ENCODE results near the gene CNIH2. TPM values are rescaled to one million over a fixed set of nuclear protein-coding genes. Genes with fewer than 3 reads are reported as not detected.

CNIH2 gene
- total and polyA plus RNA-seq, 7 donors: 0.63 to 1.7 TPM; not detected in 5

- intact Hi-C loops (cut with DNase I): no loop called here
- no peaks in the 10 kb centered on the region for H3K9me3 ChIP-seq
- 24 to 47% methylated on average over 17 of the region's 17 CpGs for WGBS, 2 donors
- H3K4me3 ChIP-seq: no peak overlapping the region
- H3K36me3 ChIP-seq: no peaks in the 10 kb centered on the region
- no peak overlapping the region for H3K27ac ChIP-seq
- peaks cover 28 to 53% (median 49%) of the 10 kb centered on the region in 3 donors for H3K27me3 ChIP-seq
- DNase-seq: no peak
- H3K4me1 ChIP-seq: peaks cover 0 to 28% (median 24%) of the 10 kb centered on the region in 4 donors
- no peak for TF ChIP-seq CTCF (IDR thresholded peaks at IDR 0.05)
- no peak for TF ChIP-seq POLR2AphosphoS5 (IDR thresholded peaks at IDR 0.05)
- no peak for TF ChIP-seq EP300 (IDR thresholded peaks at IDR 0.05)
- no peak for TF ChIP-seq POLR2A (IDR thresholded peaks at IDR 0.05)
Observed at GRCh38 chr11:66292543-66293332, 14.8 kb downstream of the CNIH2 start.

GRCh38 chr11:66293352-66293751, 15.4 kb downstream of the CNIH2 start:
- peaks cover 28 to 53% (median 49%) of the 10 kb centered on the region in 3 donors for H3K27me3 ChIP-seq
- no peaks in the 10 kb centered on the region for H3K36me3 ChIP-seq
- TF ChIP-seq POLR2A (IDR thresholded peaks at IDR 0.05): no peak
- no peak for TF ChIP-seq EP300 (IDR thresholded peaks at IDR 0.05)
- TF ChIP-seq POLR2AphosphoS5 (IDR thresholded peaks at IDR 0.05): no peak
- TF ChIP-seq CTCF (IDR thresholded peaks at IDR 0.05): no peak
- no peak overlapping the region for H3K4me3 ChIP-seq
- no peak overlapping the region for H3K27ac ChIP-seq
- intact Hi-C loops (cut with DNase I): no loop called here
- no peaks in the 10 kb centered on the region for H3K9me3 ChIP-seq
- no peak for DNase-seq
- peaks cover 0 to 22% (median 17%) of the 10 kb centered on the region in 4 donors for H3K4me1 ChIP-seq
- WGBS, 2 donors: 23 to 74% methylated on average over 4 of the region's 4 CpGs

GRCh38 chr11:66293777-66294625, 16.0 kb downstream of the CNIH2 start:
- Histone ChIP-seq H3K4me3 (no peak overlapping the region), H3K4me1 (peaks cover 0 to 20% (median 16%) of the 10 kb centered on the region in 4 donors), H3K36me3 (no peaks in the 10 kb centered on the region), H3K27ac (no peak overlapping the region), H3K27me3 (peaks cover 28 to 53% (median 49%) of the 10 kb centered on the region in 3 donors), H3K9me3 (no peaks in the 10 kb centered on the region)
- intact Hi-C loops (cut with DNase I): no loop called here
- WGBS, 2 donors: 82 to 83% methylated on average over 30 of the region's 30 CpGs
- TF ChIP-seq EP300 (IDR thresholded peaks at IDR 0.05) (no peak), POLR2AphosphoS5 (IDR thresholded peaks at IDR 0.05) (no peak), CTCF (IDR thresholded peaks at IDR 0.05) (no peak), POLR2A (IDR thresholded peaks at IDR 0.05) (no peak)
- DNase-seq: no peak

GRCh38 chr11:66294626-66295620, 16.9 kb downstream of the CNIH2 start:
- peaks cover 28 to 53% (median 49%) of the 10 kb centered on the region in 3 donors for H3K27me3 ChIP-seq
- H3K27ac ChIP-seq: no peak overlapping the region
- peaks cover 0 to 14% (median 11%) of the 10 kb centered on the region in 4 donors for H3K4me1 ChIP-seq
- WGBS, 2 donors: 86 to 89% methylated on average over 123 of the region's 123 CpGs
- TF ChIP-seq EP300 (IDR thresholded peaks at IDR 0.05) (no peak), CTCF (IDR thresholded peaks at IDR 0.05) (no peak), POLR2AphosphoS5 (IDR thresholded peaks at IDR 0.05) (no peak), POLR2A (IDR thresholded peaks at IDR 0.05) (no peak)
- no peaks in the 10 kb centered on the region for H3K36me3 ChIP-seq
- no peaks in the 10 kb centered on the region for H3K9me3 ChIP-seq
- DNase-seq: no peak
- H3K4me3 ChIP-seq: no peak overlapping the region
- intact Hi-C loops (cut with DNase I): no loop called here
